Stimulated activated CD8-positive, alpha-beta memory T cell treated with anti-CD3 and anti-CD28 coated beads, Interleukin-2, amount 100 ng/mL, for 1 hour (primary cell): ENCODE results near the gene PPP1CC.

Experiments
- DNase-seq, 2 donors: peaks; one replicate each; pipeline ENCODE4 v3.0.0-alpha.2; 2020; ENCODE audit warnings: low read depth in 2 of 2

Gene PPP1CC

GRCh38 chr12:110687396-110688169 lies 55.1 kb downstream of the PPP1CC start:
- no peak for DNase-seq

GRCh38 chr12:110686294-110686903 lies 56.3 kb downstream of the PPP1CC start:
- no peak for DNase-seq

- no peak for DNase-seq
Measured at GRCh38 chr12:110684312-110684836, 58.3 kb downstream of the PPP1CC start.

- no peak for DNase-seq
Measured at GRCh38 chr12:110683888-110684287, 58.8 kb downstream of the PPP1CC start.

- DNase-seq: no peak
Measured at GRCh38 chr12:110680032-110680431, 62.7 kb downstream of the PPP1CC start.

- no peak for DNase-seq
Measured at GRCh38 chr12:110679201-110679600, 63.5 kb downstream of the PPP1CC start.

GRCh38 chr12:110677982-110678381 lies 64.7 kb downstream of the PPP1CC start:
- no peak for DNase-seq

- DNase-seq: no peak
Measured at GRCh38 chr12:110677206-110677911, 65.3 kb downstream of the PPP1CC start.

- no peak for DNase-seq
Measured at GRCh38 chr12:110676171-110676570, 66.5 kb downstream of the PPP1CC start.

- DNase-seq: no peak
Measured at GRCh38 chr12:110670161-110670701, 72.5 kb downstream of the PPP1CC start.
